H9 (cell line): Measurements from ENCODE around the gene KIFC3. TPM values are rescaled to one million over a fixed set of nuclear protein-coding genes. Genes with fewer than 3 reads are reported as not detected.

Experiments
- DNase-seq: peaks from one replicate; pipeline ENCODE4 v3.0.0-alpha.2; 2017
- H2AFZ ChIP-seq: one replicate; pipeline ENCODE4 v1.6.1; 2013; ENCODE audit warnings: mild to moderate bottlenecking, low read length, control low read depth, moderate library complexity
- H2AK5ac ChIP-seq: 2 replicates; pipeline ENCODE4 v1.6.1; 2013; ENCODE audit warnings: low read length, control low read depth, mixed read lengths; ENCODE audit not compliant: insufficient read length
- H2BK120ac ChIP-seq: one replicate; pipeline ENCODE4 v1.6.1; 2013; ENCODE audit warnings: low read depth, mild to moderate bottlenecking, low read length, control low read depth, inconsistent platforms; ENCODE audit not compliant: poor library complexity, severe bottlenecking
- H2BK12ac ChIP-seq: 2 replicates; pipeline ENCODE4 v1.6.1; 2013; ENCODE audit warnings: low read length, control low read depth, mixed read lengths, low read depth; ENCODE audit not compliant: insufficient read length
- H2BK15ac ChIP-seq: 2 replicates; pipeline ENCODE4 v1.6.1; 2013; ENCODE audit warnings: low read depth, low read length, control low read depth
- H2BK20ac ChIP-seq: one replicate; pipeline ENCODE4 v1.6.1; 2013; ENCODE audit warnings: low read depth, mild to moderate bottlenecking, low read length, control low read depth, inconsistent platforms; ENCODE audit not compliant: poor library complexity, severe bottlenecking
- H2BK5ac ChIP-seq: 2 replicates; pipeline ENCODE4 v1.6.1; 2013; ENCODE audit warnings: low read length, control low read depth, mixed read lengths; ENCODE audit not compliant: insufficient read length
- H3K14ac ChIP-seq: 2 replicates; pipeline ENCODE4 v1.6.1; 2013; ENCODE audit warnings: low read length, control low read depth; ENCODE audit not compliant: insufficient read depth
- H3K18ac ChIP-seq: 2 replicates; pipeline ENCODE4 v1.6.1; 2013; ENCODE audit warnings: low read depth, mild to moderate bottlenecking, mixed read lengths, low read length, control low read depth; ENCODE audit not compliant: insufficient read length
- H3K23ac ChIP-seq: 2 replicates; pipeline ENCODE4 v1.6.1; 2013; ENCODE audit warnings: low read length, control low read depth, mixed read lengths, low read depth; ENCODE audit not compliant: insufficient read length
- H3K23me2 ChIP-seq: 2 replicates; pipeline ENCODE4 v1.6.1; 2013; ENCODE audit warnings: low read depth, mild to moderate bottlenecking, mixed read lengths, low read length, control low read depth; ENCODE audit not compliant: insufficient read length, poor library complexity, severe bottlenecking
- H3K27ac ChIP-seq: 2 replicates; pipeline ENCODE4 v1.5.1; 2013; ENCODE audit warnings: low read length, control low read depth, mixed read lengths, low read depth; ENCODE audit not compliant: insufficient read length
- H3K27me3 ChIP-seq: 2 replicates; pipeline ENCODE4 v1.6.1; 2013; ENCODE audit warnings: low read length, control low read depth, inconsistent platforms; ENCODE audit not compliant: insufficient read depth
- H3K4ac ChIP-seq: 2 replicates; pipeline ENCODE4 v1.6.1; 2013; ENCODE audit warnings: low read depth, mild to moderate bottlenecking, control low read depth, inconsistent platforms, low read length, moderate library complexity
- H3K4me1 ChIP-seq: 2 replicates; pipeline ENCODE4 v1.6.1; 2013; ENCODE audit warnings: low read length, control low read depth, inconsistent platforms; ENCODE audit not compliant: insufficient read depth
- H3K4me2 ChIP-seq: 2 replicates; pipeline ENCODE4 v1.6.1; 2013; ENCODE audit warnings: low read length, control low read depth, mixed read lengths; ENCODE audit not compliant: insufficient read length, insufficient read depth
- H3K56ac ChIP-seq: 2 replicates; pipeline ENCODE4 v1.6.1; 2013; ENCODE audit warnings: low read depth, mild to moderate bottlenecking, mixed read lengths, low read length, control low read depth; ENCODE audit not compliant: insufficient read length
- H3K79me1 ChIP-seq: 2 replicates; pipeline ENCODE4 v1.6.1; 2013; ENCODE audit warnings: low read depth, mild to moderate bottlenecking, moderate library complexity, low read length, control low read depth, inconsistent platforms; ENCODE audit not compliant: insufficient read depth, poor library complexity, severe bottlenecking
- H3K79me2 ChIP-seq: 2 replicates; pipeline ENCODE4 v1.6.1; 2013; ENCODE audit warnings: low read length, control low read depth, inconsistent platforms; ENCODE audit not compliant: insufficient read depth
- H3K9ac ChIP-seq: 2 replicates; pipeline ENCODE4 v1.6.1; 2013; ENCODE audit warnings: low read length, control low read depth, mixed read lengths; ENCODE audit not compliant: insufficient read length; ENCODE audit errors: extremely low read depth
- H3K9me3 ChIP-seq: one replicate; pipeline ENCODE4 v1.6.1; 2013; ENCODE audit warnings: low read depth, low read length, inconsistent platforms; ENCODE audit not compliant: control insufficient read depth
- H3T11ph ChIP-seq: one replicate; pipeline ENCODE4 v1.6.1; 2013; ENCODE audit warnings: mild to moderate bottlenecking, low read length, control low read depth, inconsistent platforms
- H4K20me1 ChIP-seq: one replicate; pipeline ENCODE4 v1.6.1; 2013; ENCODE audit not compliant: control insufficient read depth, insufficient read length, insufficient read depth
- H4K5ac ChIP-seq: 2 replicates; pipeline ENCODE4 v1.6.1; 2013; ENCODE audit warnings: low read depth, mild to moderate bottlenecking, mixed read lengths, low read length, control low read depth; ENCODE audit not compliant: insufficient read length
- H4K8ac ChIP-seq: replicated peaks from 2 replicates; pipeline ENCODE4 v1.6.1; 2013; ENCODE audit warnings: low read length, control low read depth, mixed read lengths, low read depth; ENCODE audit not compliant: insufficient read length
- H4K91ac ChIP-seq: 2 replicates; pipeline ENCODE4 v1.6.1; 2013; ENCODE audit warnings: low read depth, mild to moderate bottlenecking, moderate library complexity, mixed read lengths, low read length, control low read depth; ENCODE audit not compliant: insufficient read length
- H3K27ac Mint-ChIP-seq, 3 experiments: 2 replicates in 2 of 3; 3 replicates in 1 of 3; pipeline ENCODE4 v1.8.0; 2020 to 2021; ENCODE audit warnings: mixed read lengths in 3 of 3, mild to moderate bottlenecking in 1 of 3, moderate library complexity in 1 of 3
- H3K27me3 Mint-ChIP-seq: 2 replicates; pipeline ENCODE4 v1.8.0; 2021; ENCODE audit warnings: low read depth, mild to moderate bottlenecking, moderate library complexity, mixed read lengths
- H3K36me3 Mint-ChIP-seq, 3 experiments: 2 replicates in 2 of 3; 3 replicates in 1 of 3; pipeline ENCODE4 v1.8.0; 2020 to 2021; ENCODE audit warnings: low read depth in 3 of 3, mixed read lengths in 3 of 3; ENCODE audit not compliant: insufficient read depth in 1 of 3
- H3K4me1 Mint-ChIP-seq, 2 experiments: 2 replicates each; pipeline ENCODE4 v1.8.0; 2020; ENCODE audit warnings: mixed read lengths in 2 of 2
- H3K4me3 Mint-ChIP-seq, 2 experiments: 2 replicates in 1 of 2; 3 replicates in 1 of 2; pipeline ENCODE4 v1.8.0; 2020 to 2021; ENCODE audit warnings: mild to moderate bottlenecking in 2 of 2, mixed read lengths in 2 of 2, moderate library complexity in 1 of 2
- H3K9me3 Mint-ChIP-seq, 2 experiments: 2 replicates in 1 of 2; 3 replicates in 1 of 2; pipeline ENCODE4 v1.8.0; 2020; ENCODE audit warnings: mild to moderate bottlenecking in 2 of 2, mixed read lengths in 2 of 2, moderate library complexity in 1 of 2
- CTCF ChIP-seq: fragments of 200-600 bp; sonication (generic); conservative IDR thresholded peaks from 3 replicates; pipeline ENCODE4 v1.8.0; 2021; ENCODE audit warnings: antibody characterized with exemption, mild to moderate bottlenecking
- WGBS: extraction: QIAGEN DNeasy Blood & Tissue Kit; methylation state at CpG from one replicate; pipeline ENCODE4 v1.1.7; 2013; ENCODE audit warnings: missing lambda C conversion rate, low lambda C conversion rate, mixed read lengths; ENCODE audit not compliant: insufficient read length; ENCODE audit errors: extremely low coverage; 5-methylcytosine and 5-hydroxymethylcytosine counted together
- total RNA-seq: library from RNA; stranded (reverse); gene quantifications from 2 replicates; pipeline ENCODE4 v1.2.1, GENCODE V29; 2021

KIFC3 gene
- total RNA-seq, 1 experiment from 2014 or later, result 5.0 TPM

GRCh38 chr16:57788951-57789350 is 13.3 kb downstream of the KIFC3 start:
- no peaks in the 10 kb centered on the region for H3K9me3 Mint-ChIP-seq
- no peak overlapping the region for H2BK12ac ChIP-seq
- no peaks in the 10 kb centered on the region for H3K4me1 ChIP-seq
- H3T11ph ChIP-seq, result no peak overlapping the region
- H3K9me3 ChIP-seq, result no peaks in the 10 kb centered on the region
- H3K23me2 ChIP-seq, result no peaks in the 10 kb centered on the region
- H4K91ac ChIP-seq, result no peak overlapping the region
- H3K4ac ChIP-seq, result no peak overlapping the region
- no peaks in the 10 kb centered on the region for H3K79me1 ChIP-seq
- no peak overlapping the region for H3K18ac ChIP-seq
- H4K5ac ChIP-seq, result no peak overlapping the region
- H2BK120ac ChIP-seq, result no peak overlapping the region
- H3K27me3 Mint-ChIP-seq, result no peaks in the 10 kb centered on the region; the same call in 1 of the 2 replicates
- H2AFZ ChIP-seq, result no peak overlapping the region
- no peak overlapping the region for H4K8ac ChIP-seq
- H3K27ac Mint-ChIP-seq, result no peak overlapping the region
- H3K23ac ChIP-seq, result no peak overlapping the region
- no peak overlapping the region for H2BK5ac ChIP-seq
- no peak overlapping the region for H3K4me2 ChIP-seq
- H3K4me3 Mint-ChIP-seq, result no peak overlapping the region
- no peaks in the 10 kb centered on the region; a peak in 1 of 7 replicates for H3K36me3 Mint-ChIP-seq
- no peak for TF ChIP-seq CTCF
- no peaks in the 10 kb centered on the region for H3K79me2 ChIP-seq
- no peak overlapping the region for H3K56ac ChIP-seq
- H4K20me1 ChIP-seq, result no peaks in the 10 kb centered on the region
- no peak overlapping the region for H3K9ac ChIP-seq
- H2AK5ac ChIP-seq, result no peak overlapping the region
- no peak overlapping the region for H2BK15ac ChIP-seq
- no CpG with 5 or more reads among the region's 12 CpGs for WGBS
- no peaks in the 10 kb centered on the region for H3K27me3 ChIP-seq
- H3K14ac ChIP-seq, result no peak overlapping the region; the same call in 1 of the 2 replicates
- H3K4me1 Mint-ChIP-seq, result peaks cover 2 to 6% of the 10 kb centered on the region in 2 experiments; a peak in 2 of 4 replicates
- DNase-seq, result no peak
- H2BK20ac ChIP-seq, result no peak overlapping the region
- H3K27ac ChIP-seq, result no peak overlapping the region
